NOMO-1 (cell line): Measurements from ENCODE around the gene ATG4C.
A peak's percentile ranks its signal among the peaks of the same experiment; 100 is the strongest.

Experiments used
- DNase-seq, 2 experiments: peaks; one replicate each; lab custom pipeline; 2025; ENCODE audit not compliant: unreplicated experiment in 2 of 2; lab: John Stamatoyannopoulos, UW

ATG4C gene

GRCh38 chr1:62836856-62837540 is 53.1 kb downstream of the ATG4C start:
- DNase-seq = no peak

GRCh38 chr1:62840555-62840954 is 56.6 kb downstream of the ATG4C start:
- no peak for DNase-seq

- DNase-seq = peak; percentile 34 to 59
Measured at GRCh38 chr1:62841587-62842169, 57.7 kb downstream of the ATG4C start.

- no peak for DNase-seq
Measured at GRCh38 chr1:62844030-62844429, 60.1 kb downstream of the ATG4C start.

GRCh38 chr1:62849031-62849430 is 65.1 kb downstream of the ATG4C start:
- DNase-seq = no peak

GRCh38 chr1:62852253-62852652 is 68.3 kb downstream of the ATG4C start:
- DNase-seq = no peak

GRCh38 chr1:62856960-62857359 is 73.0 kb downstream of the ATG4C start:
- DNase-seq = no peak

- DNase-seq = no peak
Measured at GRCh38 chr1:62869217-62869754, 85.4 kb downstream of the ATG4C start.

- no peak for DNase-seq
Measured at GRCh38 chr1:62870148-62870547, 86.2 kb downstream of the ATG4C start.

GRCh38 chr1:62875676-62876075 is 91.7 kb downstream of the ATG4C start:
- no peak for DNase-seq

- no peak for DNase-seq
Measured at GRCh38 chr1:62876535-62876934, 92.6 kb downstream of the ATG4C start.

GRCh38 chr1:62877579-62877978 is 93.6 kb downstream of the ATG4C start:
- DNase-seq = no peak

- DNase-seq = no peak
Measured at GRCh38 chr1:62879962-62880361, 96.0 kb downstream of the ATG4C start.

GRCh38 chr1:62882201-62883104 is 98.5 kb downstream of the ATG4C start:
- DNase-seq = no peak

GRCh38 chr1:62884156-62884740 is 100.3 kb downstream of the ATG4C start:
- DNase-seq = no peak

- DNase-seq = no peak
Measured at GRCh38 chr1:62887799-62888507, 104.0 kb downstream of the ATG4C start.

- peak; percentile 17 to 54 for DNase-seq
Measured at GRCh38 chr1:62891956-62892562, 108.1 kb downstream of the ATG4C start.

GRCh38 chr1:62897788-62898187 is 113.9 kb downstream of the ATG4C start:
- no peak for DNase-seq

- DNase-seq = no peak
Measured at GRCh38 chr1:62900566-62900965, 116.6 kb downstream of the ATG4C start.

GRCh38 chr1:62901650-62902049 is 117.7 kb downstream of the ATG4C start:
- no peak for DNase-seq
